Measurements from ENCODE around the gene MCF2L2.

DNA sequence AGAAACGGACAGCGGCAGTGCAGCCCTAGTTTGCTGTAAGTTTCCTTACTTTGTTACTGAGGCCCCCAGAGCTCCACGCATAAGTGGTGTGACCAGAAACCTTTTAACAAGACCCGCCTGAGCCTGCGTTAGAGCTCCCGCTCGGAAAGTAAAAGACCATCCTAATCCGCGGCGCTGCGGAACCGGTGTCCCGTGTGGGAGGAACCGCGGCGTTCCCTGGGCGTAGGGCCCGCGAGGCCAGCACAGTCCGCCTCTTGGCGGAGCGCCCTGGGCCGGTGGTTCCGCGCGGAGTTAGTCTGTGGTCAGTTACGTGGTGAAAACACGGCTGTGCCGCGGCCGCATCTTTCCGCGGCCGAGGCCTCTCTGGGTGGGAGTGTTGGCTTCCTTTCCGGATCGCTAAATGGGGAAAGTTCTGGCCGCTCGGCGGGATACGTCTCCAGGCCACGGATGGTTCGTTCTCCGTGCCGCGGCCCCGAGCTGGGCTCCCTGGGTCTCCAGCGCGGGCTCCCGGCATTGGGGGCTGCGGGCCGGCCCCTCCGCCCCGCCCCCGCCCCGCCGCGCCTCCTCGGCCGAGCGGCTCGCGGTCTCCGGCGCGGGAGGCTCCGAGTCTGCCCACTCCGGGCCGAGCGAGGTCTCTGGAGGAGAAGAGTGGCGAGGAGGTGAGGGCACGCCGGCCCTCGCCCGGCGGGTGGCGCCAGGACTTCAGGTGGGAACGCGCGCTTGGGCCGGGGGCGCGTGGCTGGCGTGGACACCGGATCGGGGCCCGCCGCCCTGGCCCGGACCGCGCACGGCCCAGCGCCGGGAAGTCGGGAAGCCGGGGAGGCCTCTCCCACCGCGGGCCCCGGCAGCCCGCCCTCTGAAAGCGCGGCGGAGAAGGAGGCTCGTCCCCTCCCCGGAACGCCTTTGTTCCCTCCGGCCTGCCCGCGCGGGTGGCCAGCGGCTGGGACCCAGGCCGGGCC is 174.6 kb downstream of the MCF2L2 start:
- TF ChIP-seq, protein P1, sequence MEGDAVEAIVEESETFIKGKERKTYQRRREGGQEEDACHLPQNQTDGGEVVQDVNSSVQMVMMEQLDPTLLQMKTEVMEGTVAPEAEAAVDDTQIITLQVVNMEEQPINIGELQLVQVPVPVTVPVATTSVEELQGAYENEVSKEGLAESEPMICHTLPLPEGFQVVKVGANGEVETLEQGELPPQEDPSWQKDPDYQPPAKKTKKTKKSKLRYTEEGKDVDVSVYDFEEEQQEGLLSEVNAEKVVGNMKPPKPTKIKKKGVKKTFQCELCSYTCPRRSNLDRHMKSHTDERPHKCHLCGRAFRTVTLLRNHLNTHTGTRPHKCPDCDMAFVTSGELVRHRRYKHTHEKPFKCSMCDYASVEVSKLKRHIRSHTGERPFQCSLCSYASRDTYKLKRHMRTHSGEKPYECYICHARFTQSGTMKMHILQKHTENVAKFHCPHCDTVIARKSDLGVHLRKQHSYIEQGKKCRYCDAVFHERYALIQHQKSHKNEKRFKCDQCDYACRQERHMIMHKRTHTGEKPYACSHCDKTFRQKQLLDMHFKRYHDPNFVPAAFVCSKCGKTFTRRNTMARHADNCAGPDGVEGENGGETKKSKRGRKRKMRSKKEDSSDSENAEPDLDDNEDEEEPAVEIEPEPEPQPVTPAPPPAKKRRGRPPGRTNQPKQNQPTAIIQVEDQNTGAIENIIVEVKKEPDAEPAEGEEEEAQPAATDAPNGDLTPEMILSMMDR (IDR thresholded peaks at IDR 0.05) = peak; percentile 15; the same call in 1 of the 2 replicates
- TF ChIP-seq ZFX (IDR thresholded peaks at IDR 0.05; ENCODE audit: borderline replicate concordance) = no peak

All from 22Rv1 (cell line).